C4-2B (cell line): Measurements from ENCODE around the gene ARHGEF19.
A peak's percentile ranks its signal among the peaks of the same experiment; 100 is the strongest.

Experiments
- CTCF ChIP-seq: fragments of 450-650 bp; conservative IDR thresholded peaks from 2 replicates; pipeline ENCODE4 v1.5.1; 2017; ENCODE audit warnings: mild to moderate bottlenecking
- ZFX ChIP-seq: fragments of 450-650 bp; IDR thresholded peaks from 2 replicates; pipeline ENCODE4 v1.6.1; 2017

GRCh38 chr1:16243936-16244649 lies 31.6 kb upstream of the ARHGEF19 start:
- peak; percentile 75 for TF ChIP-seq CTCF
- no peak for TF ChIP-seq ZFX
